Endothelial cell of umbilical vein (primary cell): ENCODE measurements around the gene CPPED1. TPM values are rescaled to one million over a fixed set of nuclear protein-coding genes. Genes with fewer than 3 reads are reported as not detected.
A peak's percentile ranks its signal among the peaks of the same experiment; 100 is the strongest.

Experiments used
- BruUV-seq: library from RNA; stranded (reverse); fragments of 400-500 nt; replicated peaks from 2 replicates; lab custom pipeline; 2021; lab: Mats Ljungman, UMichigan
- CTCF ChIA-PET: fragments of 300-600, 350-600 bp; sonication (Branson Sonifier 250); formaldehyde crosslinking; loops from one replicate; lab custom pipeline; 2021; ENCODE audit warnings: antibody characterized with exemption, inconsistent platforms; lab: Charles Lee
- POLR2A ChIA-PET: fragments of 300-600, 350-600 bp; sonication (Branson Sonifier 250); formaldehyde crosslinking; loops from one replicate; lab custom pipeline; 2021; ENCODE audit warnings: antibody characterized with exemption, inconsistent platforms; lab: Charles Lee
- DNase-seq: peaks from one replicate; pipeline ENCODE4 v3.0.0-alpha.2; 2011; ENCODE audit warnings: low read depth, low spot score
- FAIRE-seq: peaks from 2 replicates; lab custom pipeline; 2011; peaks lifted over from hg19 to GRCh38; lab: Jason Lieb, UNC
- H2AFZ ChIP-seq: 2 replicates; pipeline ENCODE4 v1.6.0; 2012; ENCODE audit warnings: low read depth, low read length, control low read depth, inconsistent platforms
- H3K27ac ChIP-seq: 2 replicates; pipeline ENCODE4 v1.5.1; 2011; ENCODE audit warnings: low read depth, mild to moderate bottlenecking, control low read depth, low read length, moderate library complexity; ENCODE audit not compliant: insufficient read depth
- H3K27me3 ChIP-seq, 2 experiments: 2 replicates each; pipeline versions ENCODE4 v1.6.0 to v1.6.1; 2011; ENCODE audit warnings: low read length in 2 of 2, mixed read lengths in 1 of 2; ENCODE audit not compliant: control insufficient read depth in 2 of 2, insufficient read depth in 2 of 2
- H3K36me3 ChIP-seq, 2 experiments: 2 replicates in 1 of 2; 3 replicates in 1 of 2; pipeline ENCODE4 v1.5.1; 2011; ENCODE audit warnings: low read length in 2 of 2, mild to moderate bottlenecking in 1 of 2, moderate library complexity in 1 of 2; ENCODE audit not compliant: control insufficient read depth in 2 of 2, insufficient read depth in 2 of 2; ENCODE audit errors: extremely low read depth in 1 of 2
- H3K4me1 ChIP-seq: 3 replicates; pipeline ENCODE4 v1.5.1; 2011; ENCODE audit warnings: mild to moderate bottlenecking, low read length; ENCODE audit not compliant: control insufficient read depth, insufficient read depth; ENCODE audit errors: extremely low read depth
- H3K4me2 ChIP-seq: 2 replicates; pipeline ENCODE4 v1.6.1; 2011; ENCODE audit warnings: low read length, control low read depth, mixed read lengths; ENCODE audit not compliant: insufficient read depth
- H3K4me3 ChIP-seq, 3 experiments: fragments of 200-600 bp in 1 of 3; sonication (generic), shearing (Covaris generic) in 1 of 3; replicated peaks in 1 of 3; 2 replicates each; pipeline ENCODE4 v1.5.1; 2011 to 2016; ENCODE audit warnings: control low read depth in 3 of 3, low read length in 3 of 3, mild to moderate bottlenecking in 2 of 3, inconsistent platforms in 1 of 3, low read depth in 1 of 3, moderate library complexity in 1 of 3; ENCODE audit not compliant: insufficient read depth in 1 of 3
- H3K79me2 ChIP-seq: 2 replicates; pipeline ENCODE4 v1.6.0; 2012; ENCODE audit warnings: low read length, inconsistent platforms; ENCODE audit not compliant: control insufficient read depth, insufficient read depth
- H3K9ac ChIP-seq: replicated peaks from 2 replicates; pipeline ENCODE3; 2011; ENCODE audit warnings: low read length, control low read depth; ENCODE audit not compliant: insufficient read depth; ENCODE audit errors: extremely low read depth
- H3K9me1 ChIP-seq: replicated peaks from 3 replicates; pipeline ENCODE4 v1.6.0; 2011; ENCODE audit warnings: mild to moderate bottlenecking, low read length; ENCODE audit not compliant: control insufficient read depth, insufficient read depth; ENCODE audit errors: extremely low read depth
- H3K9me3 ChIP-seq: replicated peaks from 2 replicates; pipeline ENCODE4 v1.5.1; 2012; ENCODE audit warnings: low read length, inconsistent platforms; ENCODE audit not compliant: control insufficient read depth, insufficient read depth
- H4K20me1 ChIP-seq: replicated peaks from 2 replicates; pipeline ENCODE3; 2011; ENCODE audit warnings: mild to moderate bottlenecking, low read length; ENCODE audit not compliant: control insufficient read depth, insufficient read depth; ENCODE audit errors: extremely low read depth
- EZH2 ChIP-seq: IDR thresholded peaks from 2 replicates; pipeline ENCODE4 v1.6.1; 2012; ENCODE audit warnings: borderline replicate concordance, low read depth, mild to moderate bottlenecking, moderate library complexity, low read length, inconsistent platforms; ENCODE audit not compliant: severe bottlenecking
- FOS ChIP-seq: IDR thresholded peaks from 2 replicates; pipeline ENCODE4 v1.6.1; 2011; ENCODE audit warnings: mild to moderate bottlenecking, low read length, moderate library complexity, borderline replicate concordance; ENCODE audit not compliant: insufficient read depth
- GATA2 ChIP-seq: IDR thresholded peaks from 2 replicates; pipeline ENCODE4 v1.7.0; 2011; ENCODE audit warnings: low read depth, mild to moderate bottlenecking, moderate library complexity, mixed read lengths, low read length; ENCODE audit not compliant: insufficient read length, insufficient read depth
- JUN ChIP-seq: IDR thresholded peaks from 2 replicates; pipeline ENCODE4 v1.6.1; 2011; ENCODE audit warnings: borderline replicate concordance, low read depth; ENCODE audit not compliant: insufficient read length, insufficient read depth
- MAX ChIP-seq: IDR thresholded peaks from 2 replicates; pipeline ENCODE4 v1.6.1; 2011; ENCODE audit not compliant: insufficient read depth, insufficient read length
- MYC ChIP-seq: IDR thresholded peaks from one replicate; pipeline ENCODE4 v1.6.1; 2011; ENCODE audit warnings: mild to moderate bottlenecking, low read depth, low read length
- POLR2A ChIP-seq: IDR thresholded peaks from 2 replicates; pipeline ENCODE4 v1.6.1; 2012; ENCODE audit warnings: low read depth, mild to moderate bottlenecking, control low read depth, low read length
- POLR2AphosphoS5 ChIP-seq: IDR thresholded peaks from 2 replicates; pipeline ENCODE4 v1.6.1; 2012; ENCODE audit warnings: low read depth, mild to moderate bottlenecking, control low read depth, low read length, moderate library complexity; ENCODE audit not compliant: insufficient read depth
- dilution Hi-C: fragments of 300-500 bp; cut with MboI; formaldehyde crosslinking; loops from one replicate; pipeline ENCODE4 v1.15.0; 2019; ENCODE audit warnings: low sequenced_read_pairs; ENCODE audit not compliant: extremely low pct_ligation_motif_present
- intact Hi-C: fragments of 100-400 bp; cut with micrococcal nuclease; formaldehyde crosslinking; loops from one replicate; pipeline ENCODE4 v1.10.0; 2022
- polyA plus RNA-seq, 4 experiments: library from polyadenylated mRNA; depleted of rRNA in 3 of 4; stranded (reverse) in 3 of 4; unstranded in 1 of 4; fragments of >200 nt; gene quantifications; 2 replicates each; pipeline versions ENCODE4 v1.2.1 to v1.2.3, GENCODE V29; 2011 to 2012; ENCODE audit warnings: missing spikeins in 1 of 4
- total RNA-seq: library from RNA; stranded (reverse); gene quantifications from 2 replicates; pipeline ENCODE4 v1.2.3, GENCODE V29; 2021
- TF ChIP-seq, protein P1 (sequence below), 2 donors: IDR thresholded peaks; 1 replicate in 1 of 2; 2 replicates in 1 of 2; pipeline ENCODE4 v1.5.1; 2011; ENCODE audit warnings: low read length in 2 of 2, mild to moderate bottlenecking in 2 of 2, moderate library complexity in 2 of 2, control low read depth in 1 of 2, inconsistent platforms in 1 of 2, low read depth in 1 of 2; ENCODE audit not compliant: insufficient read depth in 1 of 2; ENCODE audit errors: extremely low read depth in 1 of 2

The CPPED1 gene
- total and polyA plus RNA-seq, 2 donors (not counting 3 experiments of a cell fraction or from before 2014, with no cell fraction given) = 27.9 to 59.3 TPM

DNA sequence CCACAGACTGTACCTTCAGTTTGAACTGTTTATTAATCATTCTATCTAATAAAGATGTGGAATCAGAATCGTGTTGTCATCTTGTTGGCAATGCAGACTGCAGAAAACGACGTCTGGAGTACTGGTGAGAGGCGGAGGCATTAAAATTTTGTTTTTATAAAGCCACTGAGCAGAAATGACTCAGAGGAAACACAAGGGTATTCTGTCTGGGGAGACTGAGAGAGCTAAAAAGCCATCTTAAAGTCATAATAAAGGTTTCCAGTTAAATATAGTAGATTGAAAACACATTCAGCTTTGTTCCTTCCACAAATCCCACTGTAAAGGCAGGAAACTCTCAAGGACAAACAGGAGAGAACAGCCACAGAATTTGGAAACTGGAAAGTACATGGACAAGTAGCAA, 74.2 kb downstream of the CPPED1 start:
- peak; percentile 93 for FAIRE-seq
- no TSS peak for BruUV-seq

More for the DNA sequence above, 74.2 kb downstream of the CPPED1 start:
- POLR2A ChIA-PET = interaction anchor here (1.4 kb wide), 1 partner anchor 72 kb away, joined by 5 read pairs; no protein-coding TSS in a partner anchor
- H3K27ac ChIP-seq = peak overlapping the region; percentile 96
- intact Hi-C loops = loop anchor here (1.0 to 5.0 kb wide), 4 partner anchors 55 to 88 kb away; no protein-coding TSS in a partner anchor
- H3K4me2 ChIP-seq = peak overlapping the region; percentile 36
- no peaks in the 10 kb centered on the region for H3K27me3 ChIP-seq
- H3K4me3 ChIP-seq = no peak overlapping the region
- dilution Hi-C loops = no loop called here
- peaks cover 21% of the 10 kb centered on the region for H3K4me1 ChIP-seq
- no peaks in the 10 kb centered on the region for H3K36me3 ChIP-seq
- peaks cover 2% of the 10 kb centered on the region for H3K79me2 ChIP-seq
- peak; percentile 94 for DNase-seq
- CTCF ChIA-PET = interaction anchor here (0.7 to 1.9 kb wide), 8 partner anchors 72 to 634 kb away, joined by 3 to 6 read pairs (median 4); no protein-coding TSS in a partner anchor
- no peaks in the 10 kb centered on the region for H3K9me3 ChIP-seq
- TF ChIP-seq POLR2A (no peak), MYC (no peak), MAX (no peak), GATA2 (no peak), EZH2 (no peak), POLR2AphosphoS5 (peak; percentile 27), JUN (peak; percentile 68), FOS (peak; percentile 77)
- TF ChIP-seq, protein P1, sequence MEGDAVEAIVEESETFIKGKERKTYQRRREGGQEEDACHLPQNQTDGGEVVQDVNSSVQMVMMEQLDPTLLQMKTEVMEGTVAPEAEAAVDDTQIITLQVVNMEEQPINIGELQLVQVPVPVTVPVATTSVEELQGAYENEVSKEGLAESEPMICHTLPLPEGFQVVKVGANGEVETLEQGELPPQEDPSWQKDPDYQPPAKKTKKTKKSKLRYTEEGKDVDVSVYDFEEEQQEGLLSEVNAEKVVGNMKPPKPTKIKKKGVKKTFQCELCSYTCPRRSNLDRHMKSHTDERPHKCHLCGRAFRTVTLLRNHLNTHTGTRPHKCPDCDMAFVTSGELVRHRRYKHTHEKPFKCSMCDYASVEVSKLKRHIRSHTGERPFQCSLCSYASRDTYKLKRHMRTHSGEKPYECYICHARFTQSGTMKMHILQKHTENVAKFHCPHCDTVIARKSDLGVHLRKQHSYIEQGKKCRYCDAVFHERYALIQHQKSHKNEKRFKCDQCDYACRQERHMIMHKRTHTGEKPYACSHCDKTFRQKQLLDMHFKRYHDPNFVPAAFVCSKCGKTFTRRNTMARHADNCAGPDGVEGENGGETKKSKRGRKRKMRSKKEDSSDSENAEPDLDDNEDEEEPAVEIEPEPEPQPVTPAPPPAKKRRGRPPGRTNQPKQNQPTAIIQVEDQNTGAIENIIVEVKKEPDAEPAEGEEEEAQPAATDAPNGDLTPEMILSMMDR (IDR thresholded peaks at IDR 0.05; ENCODE audit: extremely low read depth in 1 of 2, insufficient read depth in 1 of 2, low read depth in 1 of 2, low read length in 2 of 2) = no peak
- H2AFZ ChIP-seq = peak overlapping the region; percentile 33
- H3K9ac ChIP-seq = peak overlapping the region; percentile 81
- no peaks in the 10 kb centered on the region for H3K9me1 ChIP-seq
- H4K20me1 ChIP-seq = no peaks in the 10 kb centered on the region
